Ishikawa (cell line): Measurements from ENCODE around the gene AIFM2.

Source experiments
- CEBPB ChIP-seq: IDR thresholded peaks from 2 replicates; pipeline ENCODE4 v1.6.1; 2012
- CREB1 ChIP-seq: IDR thresholded peaks from 2 replicates; pipeline ENCODE4 v1.6.1; 2012; ENCODE audit warnings: low read depth
- EGR1 ChIP-seq: IDR thresholded peaks from 2 replicates; pipeline ENCODE4 v1.6.1; 2012
- EP300 ChIP-seq: IDR thresholded peaks from 2 replicates; pipeline ENCODE4 v1.6.1; 2012; ENCODE audit warnings: borderline replicate concordance
- FOXM1 ChIP-seq: IDR thresholded peaks from 2 replicates; pipeline ENCODE4 v1.6.1; 2012; ENCODE audit warnings: low read depth, borderline replicate concordance
- NFIC ChIP-seq: IDR thresholded peaks from 2 replicates; pipeline ENCODE4 v1.6.1; 2012
- RAD21 ChIP-seq: IDR thresholded peaks from 2 replicates; pipeline ENCODE4 v1.6.1; 2012; ENCODE audit warnings: low read depth
- REST ChIP-seq: IDR thresholded peaks from 2 replicates; pipeline ENCODE4 v1.6.1; 2012; ENCODE audit warnings: low read depth, mild to moderate bottlenecking
- TAF1 ChIP-seq: IDR thresholded peaks from 2 replicates; pipeline ENCODE4 v1.6.1; 2012; ENCODE audit warnings: low read depth, mild to moderate bottlenecking
- TCF12 ChIP-seq: IDR thresholded peaks from 2 replicates; pipeline ENCODE4 v1.6.1; 2012; ENCODE audit warnings: low read depth
- TEAD4 ChIP-seq: IDR thresholded peaks from 2 replicates; pipeline ENCODE4 v1.6.1; 2012
- USF1 ChIP-seq: IDR thresholded peaks from 2 replicates; pipeline ENCODE4 v1.6.1; 2012
- YY1 ChIP-seq: IDR thresholded peaks from 2 replicates; pipeline ENCODE4 v1.6.1; 2012; ENCODE audit warnings: low read depth
- ZBTB7A ChIP-seq: IDR thresholded peaks from 2 replicates; pipeline ENCODE4 v1.6.1; 2012; ENCODE audit warnings: low read depth
- TF ChIP-seq, protein P1 (sequence below): IDR thresholded peaks from 2 replicates; pipeline ENCODE4 v1.6.1; 2012

Gene AIFM2

GRCh38 chr10:70084189-70084588 is 48.4 kb downstream of the AIFM2 start:
- TF ChIP-seq RAD21: peak; percentile 11; the same call in 1 of the 2 replicates
- TF ChIP-seq CREB1: no peak

DNA sequence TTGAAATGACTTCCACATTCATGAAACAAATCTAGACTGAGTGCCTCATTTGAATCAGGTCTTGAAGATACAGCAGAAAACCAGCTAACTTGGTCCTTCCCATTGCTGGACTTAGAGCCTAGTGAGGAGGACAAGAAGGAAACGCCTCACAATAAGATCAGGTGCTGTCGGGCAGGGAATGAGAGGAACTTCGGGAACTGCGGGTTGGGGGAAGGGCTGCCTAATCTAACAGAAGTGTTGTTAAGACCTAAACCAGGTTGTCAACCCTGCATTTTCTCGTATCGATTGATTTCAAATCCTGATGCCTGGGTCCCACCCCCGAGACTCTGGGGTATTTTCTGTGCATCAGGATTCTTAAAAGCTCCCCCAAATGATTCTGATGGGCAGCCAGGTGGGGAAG is 53.7 kb downstream of the AIFM2 start:
- TF ChIP-seq TEAD4 (no peak), NFIC (no peak), CEBPB (no peak)

GRCh38 chr10:70078329-70078728 is 54.3 kb downstream of the AIFM2 start:
- no peak for TF ChIP-seq USF1
- no peak for TF ChIP-seq CEBPB
- TF ChIP-seq REST: no peak
- TF ChIP-seq TEAD4: no peak
- no peak for TF ChIP-seq ZBTB7A
- TF ChIP-seq TCF12: no peak
- no peak for TF ChIP-seq YY1
- TF ChIP-seq RAD21: no peak
- TF ChIP-seq TAF1: no peak
- TF ChIP-seq EP300: no peak
- TF ChIP-seq, protein P1, sequence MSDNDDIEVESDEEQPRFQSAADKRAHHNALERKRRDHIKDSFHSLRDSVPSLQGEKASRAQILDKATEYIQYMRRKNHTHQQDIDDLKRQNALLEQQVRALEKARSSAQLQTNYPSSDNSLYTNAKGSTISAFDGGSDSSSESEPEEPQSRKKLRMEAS: no peak
- no peak for TF ChIP-seq NFIC
- TF ChIP-seq FOXM1: no peak
- no peak for TF ChIP-seq EGR1

DNA sequence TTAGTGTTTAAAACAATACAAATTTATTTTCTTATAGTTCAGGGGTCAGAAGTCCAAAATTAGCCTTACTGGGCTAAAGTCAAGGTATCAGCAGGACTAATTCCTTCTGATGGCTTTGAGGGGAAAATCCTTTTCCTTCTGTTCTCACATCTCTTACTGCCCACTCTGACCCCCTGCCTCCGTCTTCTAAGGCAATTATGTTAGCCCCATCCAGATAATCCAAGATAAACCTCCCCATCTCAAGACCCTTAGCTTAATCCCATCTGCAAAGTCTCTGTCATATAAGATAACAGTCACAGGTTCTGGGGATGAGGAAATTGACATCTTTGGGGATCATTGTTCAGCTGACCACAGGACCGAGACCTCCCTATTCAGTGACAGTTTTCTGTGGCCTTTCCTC is 57.7 kb downstream of the AIFM2 start:
- TF ChIP-seq TAF1: no peak
- TF ChIP-seq EGR1: no peak
- TF ChIP-seq RAD21: no peak

GRCh38 chr10:70074165-70074564 is 58.5 kb downstream of the AIFM2 start:
- no peak for TF ChIP-seq TCF12
- TF ChIP-seq CEBPB: no peak
- no peak for TF ChIP-seq RAD21
- no peak for TF ChIP-seq YY1
- TF ChIP-seq TEAD4: no peak
- no peak for TF ChIP-seq USF1
- TF ChIP-seq, protein P1: no peak
- no peak for TF ChIP-seq NFIC
- no peak for TF ChIP-seq EP300
- TF ChIP-seq EGR1: no peak
- no peak for TF ChIP-seq FOXM1

DNA sequence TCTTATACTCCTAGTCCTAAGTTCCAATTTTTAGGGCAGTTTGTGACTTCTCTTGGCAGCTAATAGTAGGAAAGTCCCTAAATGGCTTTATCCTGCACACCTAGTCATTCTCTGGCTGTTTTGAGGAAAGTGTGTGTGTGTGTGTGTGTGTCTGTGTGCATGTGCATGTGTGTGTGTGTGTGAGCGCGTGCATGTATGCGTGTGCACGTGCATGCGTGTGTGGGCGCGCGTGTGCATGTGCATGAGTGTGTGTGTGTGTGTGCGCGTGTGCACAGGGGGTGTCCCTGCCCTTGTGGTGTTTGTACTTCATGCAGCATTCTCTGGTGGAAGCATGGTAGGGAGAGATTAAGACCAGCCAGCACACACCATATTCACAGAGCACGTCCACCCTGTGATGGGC is 61.8 kb downstream of the AIFM2 start:
- TF ChIP-seq EP300 (no peak), FOXM1 (no peak), TEAD4 (no peak), NFIC (no peak), EGR1 (no peak), TCF12 (no peak), USF1 (no peak), CREB1 (no peak), ZBTB7A (no peak), REST (no peak), TAF1 (no peak), YY1 (no peak), RAD21 (no peak), CEBPB (no peak)
- TF ChIP-seq, protein P1: no peak

DNA sequence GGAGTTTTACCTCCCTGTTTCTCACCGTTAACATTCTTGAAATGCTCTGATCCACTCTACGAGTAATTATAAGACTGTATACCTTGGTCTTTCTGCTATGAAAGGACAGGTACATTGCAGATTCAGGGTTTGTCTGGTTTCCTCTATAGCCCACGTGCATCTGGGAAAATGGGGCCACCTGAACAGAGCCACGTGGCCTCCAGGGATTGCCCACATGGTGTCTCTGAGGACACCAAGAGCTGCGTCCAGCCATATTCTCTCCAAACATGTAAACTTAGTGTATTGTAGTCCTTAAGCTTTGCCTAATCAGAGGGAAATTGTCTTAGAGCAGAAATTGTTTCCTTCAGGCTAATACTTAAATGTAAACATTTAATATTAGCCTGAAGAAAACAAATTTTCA is 63.3 kb downstream of the AIFM2 start:
- TF ChIP-seq NFIC: no peak
- TF ChIP-seq FOXM1: no peak
- TF ChIP-seq, protein P1: no peak
- TF ChIP-seq RAD21: no peak
- no peak for TF ChIP-seq CEBPB
- TF ChIP-seq TAF1: no peak
- TF ChIP-seq EP300: no peak
- no peak for TF ChIP-seq USF1
- no peak for TF ChIP-seq REST
